NCI-H128 (cell line): ENCODE measurements around the gene TASP1.
"Not testable (repeated sequence)": the region's sequence is repeated elsewhere in the genome, so short reads cannot be mapped to it uniquely, and the experiment has no call there.

Source experiments
- DNase-seq: peaks from one replicate; lab custom pipeline; 2025; ENCODE audit not compliant: unreplicated experiment; lab: John Stamatoyannopoulos, UW

The TASP1 gene

GRCh38 chr20:13638496-13639149 is at the start of gene TASP1:
TSS of gene TASP1 (minus strand) at chr20:13638932. CDS start at chr20:13630078, 8,854 bp downstream.
- DNase-seq = peak; percentile 94

GRCh38 chr20:13687815-13688214 is 49.1 kb upstream of the TASP1 start:
- no peak for DNase-seq

GRCh38 chr20:13685623-13686022 is 46.9 kb upstream of the TASP1 start:
- no peak for DNase-seq

- no peak for DNase-seq
These were observed 46.0 kb upstream of the TASP1 start for GRCh38 chr20:13684566-13685222.

- no peak for DNase-seq
These were observed 45.1 kb upstream of the TASP1 start for GRCh38 chr20:13683833-13684232.

- no peak for DNase-seq
These were observed 42.8 kb upstream of the TASP1 start for GRCh38 chr20:13681248-13682125.

- DNase-seq = no peak
These were observed 40.2 kb upstream of the TASP1 start for GRCh38 chr20:13678944-13679343.

GRCh38 chr20:13677241-13677640 is 38.5 kb upstream of the TASP1 start:
- no peak for DNase-seq

GRCh38 chr20:13676682-13677081 is 38.0 kb upstream of the TASP1 start:
- DNase-seq = no peak

GRCh38 chr20:13672690-13673089 is 34.0 kb upstream of the TASP1 start:
- no peak for DNase-seq

- no peak for DNase-seq
These were observed 33.2 kb upstream of the TASP1 start for GRCh38 chr20:13671916-13672378.

- DNase-seq = no peak
These were observed 32.8 kb upstream of the TASP1 start for GRCh38 chr20:13671512-13671911.

- DNase-seq = no peak
These were observed 31.4 kb upstream of the TASP1 start for GRCh38 chr20:13670160-13670559.

GRCh38 chr20:13665709-13666395 is 27.1 kb upstream of the TASP1 start:
- no peak for DNase-seq

- no peak for DNase-seq
These were observed 22.4 kb upstream of the TASP1 start for GRCh38 chr20:13661070-13661685.

- DNase-seq = no peak
These were observed 20.6 kb upstream of the TASP1 start for GRCh38 chr20:13659288-13659687.

GRCh38 chr20:13658060-13658459 is 19.3 kb upstream of the TASP1 start:
- not testable (repeated sequence) for DNase-seq

GRCh38 chr20:13656721-13657368 is 18.1 kb upstream of the TASP1 start:
- DNase-seq = no peak

- DNase-seq = no peak
These were observed 15.8 kb upstream of the TASP1 start for GRCh38 chr20:13654463-13655023.

- no peak for DNase-seq
These were observed 11.7 kb upstream of the TASP1 start for GRCh38 chr20:13650474-13650873.
